ENCODE data around the gene MED28. TPM values are rescaled to one million over a fixed set of nuclear protein-coding genes. Genes with fewer than 3 reads are reported as not detected.

Gene MED28
- total RNA-seq, 1 experiment from 2014 or later, result 60.5 TPM

GRCh38 chr4:17577665-17578481 is 36.6 kb upstream of the MED28 start:
- H3K4me1 Mint-ChIP-seq (ENCODE audit: low read depth, unreplicated experiment), result peaks cover 8% of the 10 kb centered on the region
- Histone ChIP-seq H3K9me3 (no peaks in the 10 kb centered on the region), H3K4me3 (ENCODE audit: low read depth, low read length) (peak overlapping the region; percentile 77), H3K27me3 (replicated peaks; ENCODE audit: control insufficient read depth, insufficient read depth, low read length) (no peaks in the 10 kb centered on the region), H3K36me3 (ENCODE audit: control insufficient read depth, insufficient read depth, low read length) (no peaks in the 10 kb centered on the region), H3K4me1 (peaks cover 16% of the 10 kb centered on the region)
- peak overlapping the region; percentile 84 for H3K4me3 Mint-ChIP-seq (ENCODE audit: unreplicated experiment)
- peak; percentile 22 to 42 for DNase-seq
- peaks cover 22% of the 10 kb centered on the region for H3K36me3 Mint-ChIP-seq (ENCODE audit: insufficient read depth, unreplicated experiment)
- H3K27me3 Mint-ChIP-seq (ENCODE audit: insufficient read depth, unreplicated experiment), result no peaks in the 10 kb centered on the region
- H3K9me3 Mint-ChIP-seq (ENCODE audit: unreplicated experiment), result no peaks in the 10 kb centered on the region
- BruUV-seq (replicated peaks), result TSS peak; percentile 51
- TF ChIP-seq CTCF (IDR thresholded peaks at IDR 0.05; ENCODE audit: insufficient read depth in 1 of 2, low read depth in 1 of 2, low read length in 1 of 2, severe bottlenecking in 1 of 2, unreplicated experiment in 1 of 2), result no peak
- ChIA-PET POLR2A (interaction anchor here (0.6 kb wide), 2 partner anchors 10 to 29 kb away, joined by 3 read pairs; no protein-coding TSS in a partner anchor), CTCF (interaction anchor here (1.2 kb wide), 1 partner anchor 29 kb away, joined by 9 read pairs; no protein-coding TSS in a partner anchor)
- intact Hi-C loops (cut with micrococcal nuclease; ENCODE audit: unreplicated experiment), result loop anchor here (1.0 to 5.0 kb wide), 5 partner anchors 19 to 444 kb away; partner anchors contain the start of genes DCAF16, LCORL, MED28 and NCAPG
- H3K27ac Mint-ChIP-seq (ENCODE audit: unreplicated experiment), result peak overlapping the region; percentile 88

GRCh38 chr4:17578482-17578891 is 36.0 kb upstream of the MED28 start:
- no TSS peak for BruUV-seq (replicated peaks)
- peaks cover 22% of the 10 kb centered on the region for H3K36me3 Mint-ChIP-seq (ENCODE audit: insufficient read depth, unreplicated experiment)
- CTCF ChIA-PET, result interaction anchor here (1.2 kb wide), 1 partner anchor 29 kb away, joined by 9 read pairs; no protein-coding TSS in a partner anchor
- DNase-seq, result no peak
- H3K4me1 Mint-ChIP-seq (ENCODE audit: low read depth, unreplicated experiment), result peaks cover 8% of the 10 kb centered on the region
- POLR2A ChIA-PET, result interaction anchor here (0.6 kb wide), 1 partner anchor 29 kb away, joined by 3 read pairs; no protein-coding TSS in a partner anchor
- Histone ChIP-seq H3K27me3 (replicated peaks; ENCODE audit: control insufficient read depth, insufficient read depth, low read length) (no peaks in the 10 kb centered on the region), H3K36me3 (ENCODE audit: control insufficient read depth, insufficient read depth, low read length) (no peaks in the 10 kb centered on the region), H3K4me3 (ENCODE audit: low read depth, low read length) (peak overlapping the region; percentile 77), H3K4me1 (peaks cover 16% of the 10 kb centered on the region), H3K9me3 (no peaks in the 10 kb centered on the region)
- intact Hi-C loops (cut with micrococcal nuclease; ENCODE audit: unreplicated experiment), result loop anchor here (5.0 kb wide), 1 partner anchor 444 kb away; the partner anchor contains the start of gene LCORL
- peak overlapping the region; percentile 84 for H3K4me3 Mint-ChIP-seq (ENCODE audit: unreplicated experiment)
- no peaks in the 10 kb centered on the region for H3K9me3 Mint-ChIP-seq (ENCODE audit: unreplicated experiment)
- H3K27ac Mint-ChIP-seq (ENCODE audit: unreplicated experiment), result no peak overlapping the region
- TF ChIP-seq CTCF (IDR thresholded peaks at IDR 0.05; ENCODE audit: insufficient read depth in 1 of 2, low read depth in 1 of 2, low read length in 1 of 2, severe bottlenecking in 1 of 2, unreplicated experiment in 1 of 2), result no peak
- no peaks in the 10 kb centered on the region for H3K27me3 Mint-ChIP-seq (ENCODE audit: insufficient read depth, unreplicated experiment)

GRCh38 chr4:17580969-17581368 is 33.5 kb upstream of the MED28 start:
- intact Hi-C loops (cut with micrococcal nuclease; ENCODE audit: unreplicated experiment), result no loop called here
- POLR2A ChIA-PET, result no interaction called here
- Mint-ChIP-seq H3K27ac (ENCODE audit: unreplicated experiment) (no peak overlapping the region), H3K27me3 (ENCODE audit: insufficient read depth, unreplicated experiment) (no peaks in the 10 kb centered on the region), H3K4me3 (ENCODE audit: unreplicated experiment) (no peak overlapping the region), H3K9me3 (ENCODE audit: unreplicated experiment) (no peaks in the 10 kb centered on the region), H3K4me1 (ENCODE audit: low read depth, unreplicated experiment) (peaks cover 8% of the 10 kb centered on the region), H3K36me3 (ENCODE audit: insufficient read depth, unreplicated experiment) (peaks cover 34% of the 10 kb centered on the region)
- no peak overlapping the region for H3K4me3 ChIP-seq (ENCODE audit: low read depth, low read length)
- no peak for TF ChIP-seq CTCF (IDR thresholded peaks at IDR 0.05; ENCODE audit: insufficient read depth in 1 of 2, low read depth in 1 of 2, low read length in 1 of 2, severe bottlenecking in 1 of 2, unreplicated experiment in 1 of 2)
- CTCF ChIA-PET, result no interaction called here
- no TSS peak for BruUV-seq (replicated peaks)
- H3K36me3 ChIP-seq (ENCODE audit: control insufficient read depth, insufficient read depth, low read length), result no peaks in the 10 kb centered on the region
- no peaks in the 10 kb centered on the region for H3K27me3 ChIP-seq (replicated peaks; ENCODE audit: control insufficient read depth, insufficient read depth, low read length)
- peaks cover 14% of the 10 kb centered on the region for H3K4me1 ChIP-seq
- no peaks in the 10 kb centered on the region for H3K9me3 ChIP-seq
- no peak for DNase-seq

Data from Caco-2 (cell line).